K562 (cell line): Measurements from ENCODE around the gene SEBOX. TPM values are rescaled to one million over a fixed set of nuclear protein-coding genes. Genes with fewer than 3 reads are reported as not detected.

ENCODE experiments used
- DIDO1 ChIP-seq: fragments of 450-650 bp; IDR thresholded peaks from 2 replicates; pipeline ENCODE4 v1.6.1; 2016; ENCODE audit warnings: low read depth, missing biosample characterization, missing genetic modification characterization
- ETV1 ChIP-seq: fragments of 450-650 bp; conservative IDR thresholded peaks from 2 replicates; pipeline ENCODE4 v1.6.1; 2016; ENCODE audit warnings: missing genetic modification characterization, control low read depth, low read depth, missing compliant biosample characterization
- HNRNPL ChIP-seq: fragments of 200-400 bp; formaldehyde crosslinking; IDR thresholded peaks from 2 replicates; pipeline ENCODE4 v1.6.1; 2017; ENCODE audit warnings: low read depth, mild to moderate bottlenecking, low read length
- HOXB6 ChIP-seq: fragments of 250-450 bp; sonication (Bioruptor Pico); IDR thresholded peaks from 2 replicates; pipeline ENCODE4 v1.5.1; 2022; ENCODE audit warnings: mild to moderate bottlenecking, borderline replicate concordance
- KLF13 ChIP-seq: fragments of 450-650 bp; IDR thresholded peaks from 2 replicates; pipeline ENCODE4 v1.6.1; 2016; ENCODE audit warnings: missing genetic modification characterization, low read depth, mild to moderate bottlenecking, missing compliant biosample characterization, moderate library complexity, borderline replicate concordance
- MAFF ChIP-seq: IDR thresholded peaks from 2 replicates; pipeline ENCODE4 v1.6.1; 2012; ENCODE audit warnings: low read length, improper control_type of control experiment
- MCM5 ChIP-seq: fragments of 450-650 bp; IDR thresholded peaks from 2 replicates; pipeline ENCODE4 v1.6.1; 2016; ENCODE audit warnings: low read depth
- NFE2 ChIP-seq: IDR thresholded peaks from 2 replicates; pipeline ENCODE4 v1.6.1; 2014; ENCODE audit warnings: antibody characterized with exemption, low read depth
- NRF1 ChIP-seq, 2 experiments: fragments of 450-650 bp; IDR thresholded peaks in 1 of 2; conservative IDR thresholded peaks in 1 of 2; 2 replicates each; pipeline ENCODE4 v1.6.1; 2014; ENCODE audit warnings: mild to moderate bottlenecking in 2 of 2
- NUFIP1 ChIP-seq: fragments of 450-650 bp; IDR thresholded peaks from 2 replicates; pipeline ENCODE4 v1.6.1; 2018; ENCODE audit not compliant: partially characterized antibody
- RBM34 ChIP-seq: fragments of 200-400 bp; formaldehyde crosslinking; IDR thresholded peaks from 2 replicates; pipeline ENCODE4 v1.6.1; 2018; ENCODE audit warnings: low read length, borderline replicate concordance; ENCODE audit not compliant: insufficient read depth
- SIRT6 ChIP-seq: IDR thresholded peaks from one replicate; pipeline ENCODE4 v1.6.1; 2012; ENCODE audit warnings: low read depth, mild to moderate bottlenecking, control low read depth, inconsistent platforms, low read length, moderate library complexity
- SLC30A9 ChIP-seq: fragments of 250-450 bp; sonication (Bioruptor Pico); IDR thresholded peaks from 2 replicates; pipeline ENCODE4 v1.8.0; 2022; ENCODE audit warnings: mild to moderate bottlenecking, moderate library complexity
- SUPT5H ChIP-seq: fragments of 450-650 bp; IDR thresholded peaks from 2 replicates; pipeline ENCODE4 v1.6.1; 2016
- TRIM28 ChIP-seq: fragments of 450-650 bp; IDR thresholded peaks from 2 replicates; pipeline ENCODE4 v1.6.1; 2017
- ZC3H11A ChIP-seq: IDR thresholded peaks from 2 replicates; pipeline ENCODE4 v1.6.1; 2012; ENCODE audit warnings: low read depth, low read length, improper control_type of control experiment
- ZNF316 ChIP-seq: fragments of 450-650 bp; IDR thresholded peaks from 2 replicates; pipeline ENCODE4 v1.6.1; 2016
- ZNF766 ChIP-seq: fragments of 200-800 bp; sonication (Bioruptor generic); conservative IDR thresholded peaks from 2 replicates; pipeline ENCODE4 v1.6.1; 2016; ENCODE audit warnings: missing genetic modification characterization, missing compliant biosample characterization
- polyA plus RNA-seq, 8 experiments: library from polyadenylated mRNA; depleted of rRNA in 4 of 8; stranded (reverse) in 5 of 8; unstranded in 3 of 8; fragments of >200 nt; fragmentation: Nextera tagmentation in 2 of 8; fragmentation: Illumina TruSeq in 1 of 8; extraction: Ambion mirVana in 2 of 8; extraction: Trizol in 1 of 8; gene quantifications; 2 replicates each; pipeline versions ENCODE4 v1.2.1 to v1.2.3, GENCODE V29; 2011 to 2014; ENCODE audit warnings: inconsistent platforms in 1 of 8, missing spikeins in 1 of 8
- total RNA-seq, 7 experiments: library from RNA; depleted of rRNA in 6 of 7; stranded (reverse); fragments of >200 nt in 6 of 7; fragmentation: Illumina TruSeq in 2 of 7; extraction: Trizol in 2 of 7; gene quantifications; 2 replicates each; pipeline versions ENCODE4 v1.2.1 to v1.2.3, GENCODE V29; 2011 to 2021; ENCODE audit warnings: low replicate concordance in 1 of 7
- TF ChIP-seq, protein P1 (sequence below): fragments of 450-650 bp; formaldehyde crosslinking; IDR thresholded peaks from 2 replicates; pipeline ENCODE4 v1.4.0; 2022; ENCODE audit warnings: missing genetic modification characterization
- TF ChIP-seq, protein P2 (sequence below), 3 experiments: fragments of 200-800 bp in 1 of 3; fragments of 250-450 bp in 1 of 3; fragments of 450-650 bp in 1 of 3; sonication (Bioruptor Pico) in 1 of 3; sonication (Bioruptor generic) in 1 of 3; formaldehyde crosslinking in 1 of 3; IDR thresholded peaks; 2 replicates each; pipeline versions ENCODE4 v1.6.1 to v1.8.0; 2016 to 2022; ENCODE audit warnings: mild to moderate bottlenecking in 2 of 3, missing genetic modification characterization in 2 of 3, missing compliant biosample characterization in 1 of 3, moderate library complexity in 1 of 3
- TF ChIP-seq, protein P3 (sequence below): fragments of 250-450 bp; sonication (Bioruptor Pico); IDR thresholded peaks from 2 replicates; pipeline ENCODE4 v1.5.0; 2020; ENCODE audit warnings: mild to moderate bottlenecking, borderline replicate concordance

Gene SEBOX
- total and polyA plus RNA-seq, 9 of the 15 experiments (the other 6 are each of a cell fraction or from before 2014, with no cell fraction given), result not detected

DNA sequence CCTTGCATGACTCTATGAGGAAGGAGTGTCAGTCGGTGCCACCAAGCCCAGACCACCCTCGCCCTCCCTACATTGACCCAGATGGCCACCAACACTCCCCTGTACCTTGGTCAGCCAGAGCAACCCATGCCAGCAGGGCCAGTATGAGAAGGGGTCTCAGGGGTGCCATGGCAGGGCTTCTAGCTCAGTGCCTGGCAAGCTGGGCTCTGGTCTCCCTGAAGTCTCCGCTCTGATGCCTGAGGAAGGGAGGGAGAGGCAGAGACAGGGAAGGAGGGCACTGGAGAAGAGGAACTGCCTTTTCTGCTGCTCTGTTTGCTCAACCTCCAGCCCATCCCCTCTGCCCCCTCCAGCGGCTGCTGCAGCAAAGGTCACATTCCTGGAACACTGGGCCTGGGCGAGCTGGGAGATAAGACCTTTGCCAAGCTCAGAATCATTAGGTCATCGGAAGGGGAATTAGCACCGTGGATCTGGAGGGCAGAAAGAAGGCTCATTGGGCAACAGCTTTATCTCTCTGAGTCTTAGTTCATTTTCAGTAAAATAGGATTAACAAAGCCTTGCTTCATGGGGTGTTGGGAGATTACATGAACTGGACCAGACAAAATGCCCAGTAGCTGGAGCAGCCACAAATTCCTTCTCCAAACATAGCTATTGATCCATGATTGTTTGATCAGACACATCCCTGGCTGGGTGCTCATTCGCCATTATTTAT is 5.2 kb upstream of the SEBOX start, which contains the start of gene VTN (continued):
- TF ChIP-seq DIDO1 (tag), result no peak
- TF ChIP-seq NUFIP1, result no peak
- no peak for TF ChIP-seq HOXB6 (CRISPR knock-in tag)
- TF ChIP-seq TRIM28, result no peak
- TF ChIP-seq NRF1 (conservative IDR thresholded peaks at IDR 0.05 in 1 of 2, IDR thresholded peaks at IDR 0.05 in 1 of 2), result peak in 1 of 2 experiments; percentile 31; a peak in 2 of 4 replicates
- TF ChIP-seq, protein P1, sequence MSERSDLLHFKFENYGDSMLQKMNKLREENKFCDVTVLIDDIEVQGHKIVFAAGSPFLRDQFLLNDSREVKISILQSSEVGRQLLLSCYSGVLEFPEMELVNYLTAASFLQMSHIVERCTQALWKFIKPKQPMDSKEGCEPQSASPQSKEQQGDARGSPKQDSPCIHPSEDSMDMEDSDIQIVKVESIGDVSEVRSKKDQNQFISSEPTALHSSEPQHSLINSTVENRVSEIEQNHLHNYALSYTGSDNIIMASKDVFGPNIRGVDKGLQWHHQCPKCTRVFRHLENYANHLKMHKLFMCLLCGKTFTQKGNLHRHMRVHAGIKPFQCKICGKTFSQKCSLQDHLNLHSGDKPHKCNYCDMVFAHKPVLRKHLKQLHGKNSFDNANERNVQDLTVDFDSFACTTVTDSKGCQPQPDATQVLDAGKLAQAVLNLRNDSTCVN (CRISPR knock-in tag), result no peak
- no peak for TF ChIP-seq ZNF316
- TF ChIP-seq MCM5, result no peak
- TF ChIP-seq KLF13 (tag), result no peak
- no peak for TF ChIP-seq SUPT5H
- no peak for TF ChIP-seq NFE2
- no peak for TF ChIP-seq SIRT6
- TF ChIP-seq, protein P2, sequence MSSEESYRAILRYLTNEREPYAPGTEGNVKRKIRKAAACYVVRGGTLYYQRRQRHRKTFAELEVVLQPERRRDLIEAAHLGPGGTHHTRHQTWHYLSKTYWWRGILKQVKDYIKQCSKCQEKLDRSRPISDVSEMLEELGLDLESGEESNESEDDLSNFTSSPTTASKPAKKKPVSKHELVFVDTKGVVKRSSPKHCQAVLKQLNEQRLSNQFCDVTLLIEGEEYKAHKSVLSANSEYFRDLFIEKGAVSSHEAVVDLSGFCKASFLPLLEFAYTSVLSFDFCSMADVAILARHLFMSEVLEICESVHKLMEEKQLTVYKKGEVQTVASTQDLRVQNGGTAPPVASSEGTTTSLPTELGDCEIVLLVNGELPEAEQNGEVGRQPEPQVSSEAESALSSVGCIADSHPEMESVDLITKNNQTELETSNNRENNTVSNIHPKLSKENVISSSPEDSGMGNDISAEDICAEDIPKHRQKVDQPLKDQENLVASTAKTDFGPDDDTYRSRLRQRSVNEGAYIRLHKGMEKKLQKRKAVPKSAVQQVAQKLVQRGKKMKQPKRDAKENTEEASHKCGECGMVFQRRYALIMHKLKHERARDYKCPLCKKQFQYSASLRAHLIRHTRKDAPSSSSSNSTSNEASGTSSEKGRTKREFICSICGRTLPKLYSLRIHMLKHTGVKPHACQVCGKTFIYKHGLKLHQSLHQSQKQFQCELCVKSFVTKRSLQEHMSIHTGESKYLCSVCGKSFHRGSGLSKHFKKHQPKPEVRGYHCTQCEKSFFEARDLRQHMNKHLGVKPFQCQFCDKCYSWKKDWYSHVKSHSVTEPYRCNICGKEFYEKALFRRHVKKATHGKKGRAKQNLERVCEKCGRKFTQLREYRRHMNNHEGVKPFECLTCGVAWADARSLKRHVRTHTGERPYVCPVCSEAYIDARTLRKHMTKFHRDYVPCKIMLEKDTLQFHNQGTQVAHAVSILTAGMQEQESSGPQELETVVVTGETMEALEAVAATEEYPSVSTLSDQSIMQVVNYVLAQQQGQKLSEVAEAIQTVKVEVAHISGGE (CRISPR knock-in tag; IDR thresholded peaks at IDR 0.05), result no peak
- TF ChIP-seq MAFF, result no peak
- TF ChIP-seq RBM34, result no peak
- TF ChIP-seq SLC30A9 (CRISPR knock-in tag), result no peak
- TF ChIP-seq ZC3H11A, result no peak
- TF ChIP-seq, protein P3, sequence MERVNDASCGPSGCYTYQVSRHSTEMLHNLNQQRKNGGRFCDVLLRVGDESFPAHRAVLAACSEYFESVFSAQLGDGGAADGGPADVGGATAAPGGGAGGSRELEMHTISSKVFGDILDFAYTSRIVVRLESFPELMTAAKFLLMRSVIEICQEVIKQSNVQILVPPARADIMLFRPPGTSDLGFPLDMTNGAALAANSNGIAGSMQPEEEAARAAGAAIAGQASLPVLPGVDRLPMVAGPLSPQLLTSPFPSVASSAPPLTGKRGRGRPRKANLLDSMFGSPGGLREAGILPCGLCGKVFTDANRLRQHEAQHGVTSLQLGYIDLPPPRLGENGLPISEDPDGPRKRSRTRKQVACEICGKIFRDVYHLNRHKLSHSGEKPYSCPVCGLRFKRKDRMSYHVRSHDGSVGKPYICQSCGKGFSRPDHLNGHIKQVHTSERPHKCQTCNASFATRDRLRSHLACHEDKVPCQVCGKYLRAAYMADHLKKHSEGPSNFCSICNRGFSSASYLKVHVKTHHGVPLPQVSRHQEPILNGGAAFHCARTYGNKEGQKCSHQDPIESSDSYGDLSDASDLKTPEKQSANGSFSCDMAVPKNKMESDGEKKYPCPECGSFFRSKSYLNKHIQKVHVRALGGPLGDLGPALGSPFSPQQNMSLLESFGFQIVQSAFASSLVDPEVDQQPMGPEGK (CRISPR knock-in tag), result no peak
- TF ChIP-seq ZNF766, result no peak
- no peak for TF ChIP-seq ETV1 (tag)
- TF ChIP-seq HNRNPL, result no peak
